T1000 (cell line): Measurements from ENCODE around the gene TSFM.
"Not testable (repeated sequence)": the region's sequence is repeated elsewhere in the genome, so short reads cannot be mapped to it uniquely, and the experiment has no call there.

Experiments
- DNase-seq: peaks from one replicate; lab custom pipeline; 2025; ENCODE audit warnings: mixed read lengths; lab: John Stamatoyannopoulos, UW

The TSFM gene

GRCh38 chr12:57815177-57816000, 32.8 kb downstream of the TSFM start:
- DNase-seq = no peak

- no peak for DNase-seq
Measured at GRCh38 chr12:57816001-57816854, 33.6 kb downstream of the TSFM start.

- DNase-seq = no peak
Measured at GRCh38 chr12:57816855-57817151, 34.2 kb downstream of the TSFM start.

- DNase-seq = no peak
Measured at GRCh38 chr12:57817261-57817989, 34.8 kb downstream of the TSFM start.

GRCh38 chr12:57817990-57818331, 35.4 kb downstream of the TSFM start:
- not testable (repeated sequence) for DNase-seq

GRCh38 chr12:57820119-57820518, 37.5 kb downstream of the TSFM start:
- DNase-seq = not testable (repeated sequence)

- not testable (repeated sequence) for DNase-seq
Measured at GRCh38 chr12:57821015-57821414, 38.4 kb downstream of the TSFM start.

- no peak for DNase-seq
Measured at GRCh38 chr12:57821474-57822214, 39.1 kb downstream of the TSFM start.

- DNase-seq = no peak
Measured at GRCh38 chr12:57822392-57823130, 40.0 kb downstream of the TSFM start.

GRCh38 chr12:57823131-57823907, 40.7 kb downstream of the TSFM start:
- no peak for DNase-seq

- no peak for DNase-seq
Measured at GRCh38 chr12:57823908-57824640, 41.5 kb downstream of the TSFM start.

- DNase-seq = no peak
Measured at GRCh38 chr12:57825451-57825850, 42.9 kb downstream of the TSFM start.

GRCh38 chr12:57826400-57826799, 43.8 kb downstream of the TSFM start:
- no peak for DNase-seq

- no peak for DNase-seq
Measured at GRCh38 chr12:57826966-57827365, 44.4 kb downstream of the TSFM start.

- DNase-seq = no peak
Measured at GRCh38 chr12:57829025-57829777, 46.6 kb downstream of the TSFM start.

- DNase-seq = no peak
Measured at GRCh38 chr12:57830393-57830792, 47.8 kb downstream of the TSFM start.

- DNase-seq = no peak
Measured at GRCh38 chr12:57832966-57833365, 50.4 kb downstream of the TSFM start.

- DNase-seq = no peak
Measured at GRCh38 chr12:57833672-57834071, 51.1 kb downstream of the TSFM start.
